Cerebellar nuclear complex (tissue), 1 donor: ENCODE results near the gene SRSF3.
"Not testable (repeated sequence)": the region's sequence is repeated elsewhere in the genome, so short reads cannot be mapped to it uniquely, and the experiment has no call there.

Experiments used
- DNase-seq, 2 experiments: peaks; one replicate each; lab custom pipeline; 2025; lab: John Stamatoyannopoulos, UW

The SRSF3 gene

GRCh38 chr6:36576578-36576977 is 17.6 kb upstream of the SRSF3 start:
- no peak for DNase-seq

GRCh38 chr6:36577301-36577700 is 16.9 kb upstream of the SRSF3 start:
- no peak for DNase-seq

- no peak for DNase-seq
Observed at GRCh38 chr6:36578030-36578429, 16.1 kb upstream of the SRSF3 start.

GRCh38 chr6:36578431-36578830 is 15.7 kb upstream of the SRSF3 start:
- no peak for DNase-seq

GRCh38 chr6:36580184-36580526 is 14.0 kb upstream of the SRSF3 start:
- no peak for DNase-seq

GRCh38 chr6:36581716-36582115 is 12.4 kb upstream of the SRSF3 start:
- no peak for DNase-seq

GRCh38 chr6:36586606-36587005 is 7.6 kb upstream of the SRSF3 start:
- no peak for DNase-seq

GRCh38 chr6:36589025-36589400 is 5.1 kb upstream of the SRSF3 start:
- DNase-seq = not testable (repeated sequence)

- DNase-seq = no peak
Observed at GRCh38 chr6:36590237-36590636, 3.9 kb upstream of the SRSF3 start.

- DNase-seq = no peak
Observed at GRCh38 chr6:36592221-36592655, 1.9 kb upstream of the SRSF3 start.

- DNase-seq = no peak
Observed at GRCh38 chr6:36593569-36594028, 563 bp upstream of the SRSF3 start.

GRCh38 chr6:36594816-36595643 is 868 bp downstream of the SRSF3 start:
- DNase-seq = no peak

- no peak for DNase-seq
Observed at GRCh38 chr6:36596356-36596755, 2.2 kb downstream of the SRSF3 start.

GRCh38 chr6:36597775-36598174 is 3.6 kb downstream of the SRSF3 start:
- DNase-seq = no peak

GRCh38 chr6:36598326-36598725 is 4.2 kb downstream of the SRSF3 start:
- DNase-seq = no peak

- no peak for DNase-seq
Observed at GRCh38 chr6:36598739-36599318, 4.7 kb downstream of the SRSF3 start.

GRCh38 chr6:36599791-36600209 is 5.6 kb downstream of the SRSF3 start:
- DNase-seq = no peak

GRCh38 chr6:36600564-36601146 is 6.5 kb downstream of the SRSF3 start:
- DNase-seq = no peak

- not testable (repeated sequence) for DNase-seq
Observed at GRCh38 chr6:36601818-36602217, 7.7 kb downstream of the SRSF3 start.

GRCh38 chr6:36603222-36604089 is 9.3 kb downstream of the SRSF3 start:
- DNase-seq = no peak

- no peak for DNase-seq
Observed at GRCh38 chr6:36604090-36605060, 10.2 kb downstream of the SRSF3 start.
